GM18867 (cell line): ENCODE data around the gene RNASEH2B.

Source experiments
- ATAC-seq: cut with Tn5 transposase; IDR thresholded peaks from one replicate; pipeline ENCODE4 v1.9.1; 2021; ENCODE audit warnings: mild to moderate bottlenecking, moderate library complexity; ENCODE audit not compliant: unreplicated experiment

The RNASEH2B gene

DNA sequence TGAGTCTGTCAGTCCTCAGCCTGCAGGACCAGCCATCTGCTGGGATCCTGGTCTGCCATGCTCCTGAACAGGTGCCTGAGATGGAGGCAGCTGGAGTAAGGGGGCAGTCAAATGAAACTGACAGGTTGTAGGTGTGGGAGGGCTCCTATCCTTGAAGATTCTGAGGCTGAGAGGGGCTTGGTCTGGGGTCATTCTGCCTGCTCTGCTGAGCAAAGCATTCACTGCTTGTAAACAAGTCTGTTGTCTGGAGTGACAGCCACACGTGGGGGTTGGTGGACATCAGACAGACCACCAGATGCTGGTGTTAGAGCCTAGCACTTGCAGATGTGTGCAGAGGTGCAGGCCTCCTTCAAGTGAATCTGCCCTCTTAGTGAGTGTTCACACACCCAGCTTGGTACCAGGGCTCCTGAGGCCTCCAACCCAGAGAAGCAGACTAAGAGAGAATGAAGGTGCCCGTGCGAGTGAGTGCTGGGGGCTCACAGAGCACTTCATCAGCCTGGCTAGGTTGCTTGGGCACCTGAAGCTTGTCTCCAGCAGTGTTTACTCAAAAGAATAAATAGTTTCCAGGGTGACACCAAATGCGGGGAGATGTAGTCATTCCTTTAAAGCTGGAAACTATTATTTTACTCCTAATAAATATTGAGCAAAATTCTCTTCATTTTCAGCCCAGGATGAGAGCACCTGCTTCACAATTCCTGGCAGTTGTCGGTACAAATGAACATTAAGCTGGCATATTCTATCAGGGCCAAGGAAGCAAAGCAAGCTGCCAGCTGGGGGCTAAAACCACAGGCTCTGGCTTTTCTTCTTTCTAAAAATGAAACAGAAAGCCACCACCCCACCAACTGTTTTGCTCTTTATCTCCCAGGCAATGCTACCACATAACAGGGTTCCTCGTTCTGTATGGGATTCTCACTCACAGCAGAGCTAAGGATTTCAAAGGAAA lies 82.3 kb downstream of the RNASEH2B start:
- peak; percentile 95 for ATAC-seq

DNA sequence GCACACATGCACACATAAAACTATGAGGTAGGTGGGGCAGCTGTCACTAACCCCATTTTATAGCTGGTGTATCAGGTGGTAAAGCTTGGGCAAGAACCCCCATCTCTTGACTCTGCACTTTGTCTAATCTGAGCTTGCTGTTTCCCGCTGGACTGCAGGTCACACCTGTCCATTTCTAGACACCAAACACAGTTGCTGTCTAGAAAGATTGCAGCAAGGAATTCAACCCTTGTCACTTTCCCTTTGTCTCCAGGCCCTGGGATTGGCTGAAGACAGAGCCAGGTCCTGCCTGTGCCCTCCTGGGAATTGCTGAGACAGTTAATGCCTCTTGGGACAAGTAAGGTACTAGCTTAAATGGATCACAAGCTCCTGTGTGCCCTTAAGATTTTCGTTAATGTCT lies 83.8 kb downstream of the RNASEH2B start:
- no peak for ATAC-seq

DNA sequence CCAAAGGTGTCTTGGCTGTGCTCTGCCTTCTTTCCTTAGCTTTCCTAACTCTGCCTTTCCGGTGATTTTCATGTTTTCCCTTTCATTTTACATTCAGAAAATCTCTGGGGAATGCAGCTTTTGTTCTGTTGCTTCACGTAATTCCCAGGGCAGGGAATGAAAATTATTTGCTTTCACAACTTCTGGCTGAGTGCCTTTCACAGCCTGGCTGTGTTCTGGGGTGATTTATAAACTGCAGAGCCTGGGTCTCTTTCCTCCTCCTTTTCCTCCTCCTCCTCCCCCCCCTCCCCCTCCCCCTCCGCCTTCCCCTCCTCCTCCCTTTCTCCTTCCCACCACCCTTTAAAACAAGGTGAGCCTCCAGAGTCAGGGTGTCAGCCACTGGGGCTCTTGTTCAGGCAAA lies 84.3 kb downstream of the RNASEH2B start:
- ATAC-seq, result no peak

DNA sequence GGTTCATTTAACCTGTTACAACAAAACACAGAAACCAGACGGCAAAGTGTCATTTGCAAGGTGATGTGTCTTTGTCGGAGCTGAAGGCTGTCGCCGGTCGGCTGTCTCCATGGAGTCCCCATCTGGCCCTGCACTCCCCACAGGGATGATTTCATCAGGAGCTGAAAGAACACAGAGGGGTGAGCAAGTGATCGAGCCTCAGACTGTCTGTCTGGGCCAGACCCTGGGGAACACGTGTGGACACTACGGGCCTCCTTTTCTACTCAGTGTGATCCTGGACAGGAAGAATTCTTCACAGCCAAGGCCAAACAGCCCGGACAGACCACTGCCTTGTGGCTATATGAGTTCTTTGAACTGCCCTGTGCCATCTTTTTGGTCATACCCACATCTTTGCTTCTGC lies 85.1 kb downstream of the RNASEH2B start:
- no peak for ATAC-seq

DNA sequence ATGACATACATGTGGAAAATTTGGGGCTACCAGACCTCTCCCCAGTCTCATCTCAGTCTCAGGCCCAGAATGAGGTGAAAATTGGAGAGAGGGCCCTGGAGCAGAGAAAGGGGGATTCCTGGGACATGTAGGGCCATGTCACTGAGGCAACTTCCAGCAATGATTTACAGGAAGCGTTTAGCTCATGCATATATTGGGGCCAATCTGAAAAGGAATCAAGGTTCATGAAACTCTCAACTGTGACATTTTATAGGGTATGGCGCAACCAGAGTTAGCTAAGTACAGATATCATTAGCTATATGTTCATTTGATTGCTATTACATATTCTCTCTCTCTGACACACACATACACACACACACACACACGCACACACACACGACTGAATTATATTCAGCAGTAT lies 86.3 kb downstream of the RNASEH2B start:
- ATAC-seq, result no peak

DNA sequence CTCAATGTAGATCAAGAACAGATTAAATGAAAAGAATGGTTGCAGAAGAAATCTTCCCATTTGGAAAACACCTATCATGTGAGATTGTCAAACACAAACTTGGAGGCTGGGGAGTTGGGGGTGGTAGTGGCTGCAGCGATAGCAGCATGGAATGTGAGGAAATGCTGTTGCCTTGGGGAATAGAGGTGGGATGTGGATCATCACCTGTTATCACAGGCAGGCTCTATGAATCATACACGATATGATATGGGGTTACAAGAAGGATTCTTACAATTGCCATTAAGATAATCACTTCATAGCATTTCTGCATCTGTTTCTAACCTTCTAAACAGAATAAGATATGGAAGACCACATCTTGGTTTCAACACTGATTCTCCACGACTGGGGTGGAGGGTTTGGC lies 88.7 kb downstream of the RNASEH2B start:
- ATAC-seq, result no peak

DNA sequence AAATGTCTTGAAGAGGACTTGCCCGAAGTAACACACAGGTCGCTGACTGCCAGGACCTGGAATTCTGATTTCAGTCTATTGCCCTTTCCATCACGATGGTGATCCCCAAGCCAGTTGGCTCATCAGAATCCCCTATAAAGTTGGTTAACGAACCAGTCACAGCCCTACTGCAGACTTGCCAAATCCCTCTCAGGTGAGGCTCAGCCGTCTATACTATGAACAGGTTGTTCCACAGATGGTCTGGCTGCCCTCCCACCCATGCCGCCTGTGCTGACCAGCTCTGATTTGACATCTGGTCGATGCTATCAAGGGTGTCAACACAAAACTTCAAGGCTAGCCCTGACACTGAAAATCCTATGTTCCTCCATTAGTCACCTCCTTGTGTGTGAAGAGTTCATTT lies 90.0 kb downstream of the RNASEH2B start:
- no peak for ATAC-seq

DNA sequence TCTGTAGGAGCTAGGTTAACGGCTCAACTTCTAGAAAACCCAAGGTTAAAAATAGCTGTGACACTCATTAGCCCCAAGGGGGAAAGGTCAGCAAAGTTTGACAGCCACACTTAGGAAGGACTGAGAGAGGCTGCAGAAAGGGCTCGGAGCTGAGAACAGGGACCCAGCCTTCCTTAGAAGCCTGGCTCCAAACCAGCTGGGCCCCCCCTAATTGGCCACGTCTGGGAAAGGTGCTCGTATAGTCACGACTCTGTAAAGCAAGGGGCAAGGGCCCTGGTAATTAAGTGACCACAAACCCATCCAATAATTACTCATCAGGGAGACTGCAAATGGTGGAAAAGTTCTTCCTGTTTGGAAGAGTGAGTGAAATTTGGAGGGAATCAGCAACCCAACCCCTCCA lies 90.5 kb downstream of the RNASEH2B start:
- no peak for ATAC-seq

DNA sequence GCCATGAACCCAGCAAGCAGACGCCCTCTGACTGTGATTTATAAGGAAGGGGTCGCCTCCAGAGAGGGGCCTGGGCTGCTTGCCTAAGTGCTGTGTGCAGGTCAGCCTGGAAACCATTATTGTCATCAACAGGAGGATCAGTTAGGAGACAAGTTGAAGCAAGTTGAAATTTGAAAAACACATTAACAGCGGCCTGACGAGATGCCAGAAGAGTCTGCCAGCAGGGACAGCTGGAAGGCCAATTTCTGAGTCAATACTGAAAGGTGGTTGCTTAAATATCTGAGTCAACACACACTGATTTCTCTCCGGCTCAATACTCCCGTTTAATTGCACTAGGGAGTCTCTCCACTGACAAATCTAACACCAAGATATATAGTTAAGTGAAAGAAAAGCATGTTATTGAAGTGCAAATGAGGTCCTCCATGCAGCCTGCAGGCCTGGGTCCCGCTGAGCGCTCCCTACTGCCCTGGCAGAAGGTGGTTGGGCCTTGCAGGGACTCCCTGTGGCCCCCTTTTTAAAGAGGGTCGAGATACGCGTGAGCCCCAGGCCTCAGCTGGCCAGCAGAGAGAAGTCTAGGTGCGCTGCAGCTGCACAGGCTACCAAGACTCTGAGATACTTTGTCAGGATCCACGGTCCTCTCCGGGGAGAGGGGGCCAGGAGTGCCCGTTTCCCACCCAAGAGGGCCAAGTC lies 91.1 kb downstream of the RNASEH2B start:
- ATAC-seq, result no peak

DNA sequence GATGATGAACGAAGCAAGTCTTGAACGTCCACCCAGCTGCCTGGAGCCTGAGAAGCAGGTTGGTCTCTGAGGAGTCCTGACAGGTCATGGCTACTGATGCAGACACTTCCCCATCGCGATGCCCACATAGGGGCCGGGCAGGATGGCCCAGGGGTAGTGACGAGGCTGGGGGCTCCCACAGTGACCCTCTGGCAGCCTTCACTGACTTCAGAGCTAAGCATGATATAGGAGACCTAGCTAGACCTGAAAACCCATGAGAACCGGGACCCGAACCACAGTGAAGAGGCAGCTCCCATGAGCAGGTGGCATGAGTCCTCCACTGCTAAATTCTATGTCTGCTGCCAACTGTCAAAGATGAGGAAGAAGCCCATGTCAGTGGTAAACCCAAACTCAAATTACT lies 91.7 kb downstream of the RNASEH2B start:
- no peak for ATAC-seq

DNA sequence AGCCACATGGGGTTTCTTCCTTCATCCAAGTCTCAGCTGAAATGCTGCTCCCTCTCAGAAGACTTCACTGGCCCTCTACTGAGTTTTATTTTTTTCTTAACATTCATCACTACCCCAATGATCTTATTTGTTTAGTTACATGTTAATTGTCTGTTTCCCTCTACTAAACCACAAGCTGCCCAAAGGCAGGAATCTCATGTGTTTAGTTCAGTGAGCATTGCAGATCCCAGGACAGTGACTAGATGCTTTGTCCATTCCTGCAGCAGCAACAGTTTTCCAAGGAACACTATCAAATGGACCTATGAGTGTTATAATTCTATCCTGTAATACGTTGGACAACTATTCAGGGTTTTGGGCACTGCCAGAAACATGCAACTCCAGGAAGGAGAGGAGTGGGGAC lies 93.1 kb downstream of the RNASEH2B start:
- ATAC-seq, result no peak

DNA sequence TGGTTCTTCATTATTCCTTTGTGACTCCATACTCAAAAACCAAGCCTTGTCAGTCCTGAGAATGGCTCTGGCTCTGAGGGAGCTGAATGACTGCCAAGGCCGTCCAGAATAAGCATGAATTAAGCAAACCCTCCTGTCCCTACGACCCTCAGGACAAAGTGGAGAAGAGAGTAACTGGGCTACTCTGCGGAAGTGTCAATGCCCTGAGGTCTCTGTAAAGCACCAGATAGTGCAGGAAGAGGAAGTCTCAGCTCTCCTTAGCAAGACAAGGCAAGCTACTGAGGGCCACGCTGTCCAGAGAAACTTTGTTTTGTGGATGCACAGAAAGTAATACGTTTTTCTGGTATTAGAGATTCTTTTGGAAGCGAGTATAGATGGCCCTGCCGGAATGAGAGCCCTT lies 94.1 kb downstream of the RNASEH2B start:
- ATAC-seq, result no peak

DNA sequence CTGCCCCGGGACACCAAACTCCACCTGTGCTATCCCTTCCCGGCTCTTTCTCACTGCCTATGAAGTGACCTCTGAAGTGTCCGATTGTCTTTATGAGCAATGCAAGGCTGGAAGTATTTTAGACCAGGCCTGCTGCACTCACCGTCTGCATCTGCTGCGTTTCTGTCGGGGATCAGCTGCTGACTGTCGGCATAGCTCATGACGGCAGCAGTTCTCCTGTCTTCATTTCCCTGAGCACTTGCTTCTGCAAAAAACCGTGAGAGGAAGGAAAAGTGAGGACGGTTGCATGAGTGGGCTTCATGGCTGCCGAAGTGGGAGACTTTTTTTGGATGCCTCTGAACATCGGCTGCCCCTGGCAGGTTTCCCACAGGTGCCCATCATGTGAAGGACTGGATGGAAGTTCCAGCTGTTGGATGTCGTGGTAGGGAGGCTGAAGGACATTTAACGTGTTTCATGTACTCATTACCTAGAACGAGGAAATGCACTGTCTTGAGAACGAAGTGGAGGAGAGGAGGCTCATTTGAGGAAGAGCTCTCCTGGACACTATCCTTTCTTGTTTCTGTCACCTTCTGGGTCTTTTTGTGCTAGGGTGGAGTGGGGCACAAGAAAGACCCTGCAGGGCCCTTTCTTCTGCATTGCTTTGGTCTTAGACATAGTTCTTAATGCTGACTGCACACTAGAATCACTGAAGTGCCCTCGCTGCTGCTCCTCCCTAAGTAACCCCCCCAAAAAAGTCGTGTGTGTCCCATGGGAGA lies 94.7 kb downstream of the RNASEH2B start:
- ATAC-seq, result no peak

DNA sequence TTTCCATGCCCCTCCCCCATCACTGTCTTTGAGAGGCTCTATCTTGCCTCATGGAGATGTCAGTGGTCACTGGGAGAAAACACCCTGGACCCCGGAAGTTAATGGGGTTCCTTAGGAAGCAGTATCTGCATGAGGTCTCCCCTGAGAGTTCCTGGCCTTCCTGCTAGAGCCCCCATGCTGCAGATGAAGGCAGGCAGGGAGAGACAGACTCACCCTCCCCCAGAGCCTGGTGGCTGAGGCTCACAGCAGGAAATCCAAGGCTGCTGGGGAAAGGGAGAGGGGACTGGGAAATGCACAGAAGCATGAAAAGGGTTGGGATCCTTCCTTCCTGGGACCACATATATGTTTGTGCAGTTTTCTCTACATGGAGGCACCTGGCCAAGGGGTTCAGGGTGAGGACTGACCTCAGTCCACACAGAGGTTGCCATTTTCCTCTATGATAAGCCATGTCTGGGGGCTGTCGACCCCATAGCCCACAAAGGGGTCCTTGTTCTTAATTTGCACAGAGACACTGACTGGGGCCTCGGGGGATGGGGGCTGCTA lies 95.4 kb downstream of the RNASEH2B start:
- no peak for ATAC-seq

DNA sequence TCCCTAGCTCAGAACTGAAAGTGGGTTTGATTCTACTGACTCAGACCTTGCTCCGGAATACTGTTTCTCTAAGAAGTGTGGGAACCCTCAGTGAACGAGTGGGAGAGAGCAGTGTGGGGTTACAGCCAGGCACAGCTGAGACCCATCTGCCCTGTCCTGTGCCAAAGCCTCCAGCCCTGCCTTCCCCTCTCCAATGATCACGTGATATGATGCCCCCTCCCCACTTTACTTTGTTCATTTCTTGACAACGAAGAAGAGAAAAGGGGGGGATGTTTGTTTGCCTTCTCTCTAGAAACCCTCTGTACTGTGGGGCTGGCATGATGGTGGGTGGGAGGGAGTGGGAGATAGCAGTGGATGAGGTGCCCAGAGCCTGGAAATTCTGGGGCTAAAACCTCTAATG lies 96.0 kb downstream of the RNASEH2B start:
- no peak for ATAC-seq
